H1 (cell line): Measurements from ENCODE around the gene CNIH3. TPM values are rescaled to one million over a fixed set of nuclear protein-coding genes. Genes with fewer than 3 reads are reported as not detected.

Experiments used
- CTCF ChIA-PET: fragments of 300-600 bp; sonication (Branson Sonifier 250); formaldehyde crosslinking; loops from one replicate; lab custom pipeline; 2021; ENCODE audit not compliant: partially characterized antibody; lab: Charles Lee
- POLR2A ChIA-PET: fragments of 300-600 bp; sonication (Branson Sonifier 250); formaldehyde crosslinking; loops from one replicate; lab custom pipeline; 2021; ENCODE audit warnings: inconsistent platforms; ENCODE audit not compliant: partially characterized antibody; lab: Charles Lee
- DNase-seq, 2 experiments: peaks; one replicate each; pipeline versions ENCODE4 v3.0.0 to v3.0.0-alpha.2; 2010 to 2022; ENCODE audit warnings: low spot score in 2 of 2, low read depth in 1 of 2, mixed read lengths in 1 of 2
- FAIRE-seq: peaks from 2 replicates; lab custom pipeline; 2011; peaks lifted over from hg19 to GRCh38; lab: Jason Lieb, UNC
- H2AFZ ChIP-seq: 2 replicates; pipeline ENCODE4 v1.8.1; 2012; ENCODE audit warnings: low read length, inconsistent platforms
- H2AK5ac ChIP-seq: 2 replicates; pipeline ENCODE4 v1.6.1; 2013; ENCODE audit warnings: low read depth, low read length
- H2BK120ac ChIP-seq: replicated peaks from 2 replicates; pipeline ENCODE3; 2013; ENCODE audit warnings: low read depth, low read length, inconsistent platforms
- H2BK12ac ChIP-seq: 2 replicates; pipeline ENCODE4 v1.6.1; 2013; ENCODE audit warnings: low read depth, low read length
- H2BK15ac ChIP-seq: 2 replicates; pipeline ENCODE4 v1.6.1; 2013; ENCODE audit warnings: low read length
- H2BK20ac ChIP-seq: 2 replicates; pipeline ENCODE4 v1.6.1; 2013; ENCODE audit warnings: low read length
- H2BK5ac ChIP-seq: 2 replicates; pipeline ENCODE4 v1.6.1; 2013; ENCODE audit warnings: low read depth, low read length
- H3K14ac ChIP-seq: 2 replicates; pipeline ENCODE4 v1.6.1; 2013; ENCODE audit warnings: inconsistent platforms; ENCODE audit not compliant: insufficient read length
- H3K18ac ChIP-seq: 2 replicates; pipeline ENCODE4 v1.6.1; 2013; ENCODE audit warnings: low read length; ENCODE audit errors: extremely low read depth
- H3K23ac ChIP-seq: 2 replicates; pipeline ENCODE4 v1.6.1; 2013; ENCODE audit warnings: inconsistent platforms; ENCODE audit not compliant: insufficient read length
- H3K23me2 ChIP-seq: 2 replicates; pipeline ENCODE4 v1.6.1; 2013; ENCODE audit warnings: low read depth, low read length
- H3K27ac ChIP-seq: 2 replicates; pipeline ENCODE4 v1.6.1; 2011; ENCODE audit warnings: low read depth, low read length, inconsistent platforms
- H3K27me3 ChIP-seq, 4 experiments: replicated peaks in 1 of 4; 1 replicate in 1 of 4; 2 replicates in 3 of 4; pipeline versions ENCODE4 v1.6.1 to v1.8.1; 2011 to 2013; ENCODE audit warnings: low read length in 3 of 4, mild to moderate bottlenecking in 3 of 4, inconsistent platforms in 2 of 4, mixed read lengths in 2 of 4, moderate library complexity in 1 of 4; ENCODE audit not compliant: control insufficient read depth in 3 of 4, insufficient read depth in 3 of 4; ENCODE audit errors: extremely low read depth in 1 of 4
- H3K36me3 ChIP-seq, 4 experiments: 2 replicates each; pipeline versions ENCODE4 v1.6.1 to v1.8.1; 2011 to 2013; ENCODE audit warnings: mild to moderate bottlenecking in 4 of 4, low read length in 3 of 4, moderate library complexity in 2 of 4, control low read depth in 1 of 4, inconsistent platforms in 1 of 4; ENCODE audit not compliant: insufficient read depth in 4 of 4, control insufficient read depth in 2 of 4
- H3K4ac ChIP-seq: replicated peaks from 2 replicates; pipeline ENCODE3; 2013; ENCODE audit warnings: low read length, low read depth, mixed read lengths, inconsistent platforms; ENCODE audit not compliant: insufficient read length
- H3K4me1 ChIP-seq, 4 experiments: replicated peaks in 1 of 4; 1 replicate in 1 of 4; 2 replicates in 3 of 4; pipeline versions ENCODE4 v1.6.1 to v1.8.1; 2011 to 2013; ENCODE audit warnings: low read length in 3 of 4, inconsistent platforms in 2 of 4, mixed read lengths in 1 of 4; ENCODE audit not compliant: insufficient read depth in 4 of 4, control insufficient read depth in 3 of 4
- H3K4me2 ChIP-seq, 2 experiments: 2 replicates each; pipeline versions ENCODE4 v1.6.1 to v1.8.1; 2011 to 2013; ENCODE audit warnings: low read depth in 2 of 2, low read length in 2 of 2, control low read depth in 1 of 2, inconsistent platforms in 1 of 2, mild to moderate bottlenecking in 1 of 2; ENCODE audit not compliant: insufficient read depth in 1 of 2
- H3K4me3 ChIP-seq, 4 experiments: fragments of 200-600, 300-600 bp in 1 of 4; sonication (generic), shearing (Covaris generic), sonication (Bioruptor Twin) in 1 of 4; 2 replicates each; pipeline versions ENCODE4 v1.5.1 to v1.8.1; 2011 to 2016; ENCODE audit warnings: low read length in 4 of 4, low read depth in 3 of 4, control low read depth in 2 of 4, inconsistent platforms in 2 of 4, mild to moderate bottlenecking in 2 of 4, mixed read lengths in 1 of 4, moderate library complexity in 1 of 4; ENCODE audit not compliant: insufficient read depth in 2 of 4; ENCODE audit errors: extremely low read depth in 1 of 4
- H3K56ac ChIP-seq: replicated peaks from 2 replicates; pipeline ENCODE3; 2013; ENCODE audit warnings: low read depth, mild to moderate bottlenecking, mixed read lengths, low read length, inconsistent platforms; ENCODE audit not compliant: insufficient read length
- H3K79me1 ChIP-seq: 2 replicates; pipeline ENCODE4 v1.6.1; 2013; ENCODE audit warnings: low read depth, low read length, control low read depth
- H3K79me2 ChIP-seq, 2 experiments: 2 replicates each; pipeline versions ENCODE4 v1.6.1 to v1.8.1; 2012 to 2013; ENCODE audit warnings: low read length in 2 of 2, mild to moderate bottlenecking in 2 of 2, inconsistent platforms in 1 of 2; ENCODE audit not compliant: insufficient read depth in 2 of 2, control insufficient read depth in 1 of 2
- H3K9ac ChIP-seq, 4 experiments: replicated peaks in 1 of 4; 1 replicate in 1 of 4; 2 replicates in 3 of 4; pipeline versions ENCODE4 v1.6.1 to v1.8.1; 2011 to 2013; ENCODE audit warnings: low read depth in 3 of 4, low read length in 3 of 4, control low read depth in 2 of 4, mild to moderate bottlenecking in 2 of 4, moderate library complexity in 2 of 4, inconsistent platforms in 1 of 4; ENCODE audit errors: extremely low read depth in 1 of 4
- H3K9me3 ChIP-seq, 2 experiments: 2 replicates each; pipeline versions ENCODE4 v1.6.1 to v1.8.1; 2012 to 2013; ENCODE audit warnings: mild to moderate bottlenecking in 2 of 2, moderate library complexity in 2 of 2, control low read depth in 1 of 2, inconsistent platforms in 1 of 2, low read depth in 1 of 2, low read length in 1 of 2, mixed read lengths in 1 of 2; ENCODE audit not compliant: insufficient read depth in 2 of 2
- H4K20me1 ChIP-seq, 2 experiments: replicated peaks in 1 of 2; 2 replicates each; pipeline versions ENCODE3 to v1.8.1; 2011 to 2013; ENCODE audit warnings: inconsistent platforms in 2 of 2, low read length in 2 of 2, mild to moderate bottlenecking in 1 of 2; ENCODE audit not compliant: insufficient read depth in 2 of 2, control insufficient read depth in 1 of 2
- H4K5ac ChIP-seq: 2 replicates; pipeline ENCODE4 v1.6.1; 2013; ENCODE audit warnings: low read length, low read depth, mixed read lengths, inconsistent platforms; ENCODE audit not compliant: insufficient read length
- H4K8ac ChIP-seq: 2 replicates; pipeline ENCODE4 v1.8.0; 2013; ENCODE audit warnings: mild to moderate bottlenecking, moderate library complexity, low read length, inconsistent platforms; ENCODE audit not compliant: insufficient read depth; ENCODE audit errors: extremely low read depth
- H4K91ac ChIP-seq: replicated peaks from 2 replicates; pipeline ENCODE3; 2013; ENCODE audit warnings: low read length, mixed read lengths, inconsistent platforms; ENCODE audit not compliant: insufficient read length
- BRCA1 ChIP-seq: IDR thresholded peaks from 2 replicates; pipeline ENCODE4 v1.6.1; 2012; ENCODE audit warnings: low read depth, low read length, improper control_type of control experiment
- CBX8 ChIP-seq: fragments of 300-800, 300-1000 bp; sonication (generic); IDR thresholded peaks from 2 replicates; pipeline ENCODE4 v1.7.1; 2016; ENCODE audit warnings: low read depth, low read length, borderline replicate concordance
- CHD2 ChIP-seq: IDR thresholded peaks from 2 replicates; pipeline ENCODE4 v1.6.1; 2012; ENCODE audit warnings: low read length, improper control_type of control experiment
- KDM1A ChIP-seq: fragments of 200-600, 300-600 bp; sonication (generic); IDR thresholded peaks from 2 replicates; pipeline ENCODE4 v1.7.1; 2016; ENCODE audit warnings: mild to moderate bottlenecking, low read length, borderline replicate concordance
- SAP30 ChIP-seq: fragments of 300-600 bp; sonication (generic); IDR thresholded peaks from 2 replicates; pipeline ENCODE4 v1.7.1; 2012; ENCODE audit warnings: low read length, moderate library complexity, mild to moderate bottlenecking, inconsistent platforms; ENCODE audit not compliant: insufficient read depth, insufficient replicate concordance
- SUZ12 ChIP-seq: fragments of 200-600 bp; sonication (generic); IDR thresholded peaks from 2 replicates; pipeline ENCODE4 v1.6.1; 2012; ENCODE audit warnings: mild to moderate bottlenecking, inconsistent platforms, low read length, moderate library complexity, mixed read lengths
- TAF7 ChIP-seq: optimal IDR thresholded peaks from 2 replicates; pipeline ENCODE3; 2011; ENCODE audit warnings: low read depth, mild to moderate bottlenecking, inconsistent platforms, low read length, moderate library complexity, borderline replicate concordance
- ZNF274 ChIP-seq: IDR thresholded peaks from 2 replicates; pipeline ENCODE4 v1.7.0; 2012; ENCODE audit warnings: low read length, borderline replicate concordance; ENCODE audit errors: extremely low read depth
- whole genome bisulfite sequencing, 2 experiments: shearing (Covaris generic) in 1 of 2; methylation state at CpG; one replicate each; pipeline versions ENCODE4 v1.1.6 to v1.1.7; 2013 to 2015; ENCODE audit warnings: low lambda C conversion rate in 2 of 2, mixed read lengths in 2 of 2, inconsistent platforms in 1 of 2, low coverage in 1 of 2, missing lambda C conversion rate in 1 of 2; ENCODE audit not compliant: insufficient replicate concordance in 2 of 2, insufficient coverage in 1 of 2, insufficient read length in 1 of 2; ENCODE audit errors: extremely low coverage in 1 of 2, missing lambda C conversion rate in 1 of 2; 5-methylcytosine and 5-hydroxymethylcytosine counted together
- polyA plus RNA-seq, 7 experiments: library from polyadenylated mRNA; depleted of rRNA in 3 of 7; stranded (reverse) in 5 of 7; unstranded in 2 of 7; fragments of >200 nt in 5 of 7; fragments of 200-250 nt in 2 of 7; gene quantifications; 1 replicate in 5 of 7; 2 replicates in 1 of 7; 4 replicates in 1 of 7; pipeline versions ENCODE4 v1.2.1 to v1.2.3, GENCODE V29; 2011 to 2013; ENCODE audit warnings: missing spikeins in 2 of 7, mixed read lengths in 2 of 7
- total RNA-seq: library from RNA; stranded (reverse); fragmentation: NEBNext Ultra II Directional; extraction: Animal tissue kit (Norgen Biotek cat#: 25700); gene quantifications from 2 replicates; pipeline ENCODE4 v1.2.1, GENCODE V29; 2021

The CNIH3 gene
- total and polyA plus RNA-seq, 2 of the 8 experiments (the other 6 are each of a cell fraction or from before 2014, with no cell fraction given) = 3.7 to 5.6 TPM

DNA sequence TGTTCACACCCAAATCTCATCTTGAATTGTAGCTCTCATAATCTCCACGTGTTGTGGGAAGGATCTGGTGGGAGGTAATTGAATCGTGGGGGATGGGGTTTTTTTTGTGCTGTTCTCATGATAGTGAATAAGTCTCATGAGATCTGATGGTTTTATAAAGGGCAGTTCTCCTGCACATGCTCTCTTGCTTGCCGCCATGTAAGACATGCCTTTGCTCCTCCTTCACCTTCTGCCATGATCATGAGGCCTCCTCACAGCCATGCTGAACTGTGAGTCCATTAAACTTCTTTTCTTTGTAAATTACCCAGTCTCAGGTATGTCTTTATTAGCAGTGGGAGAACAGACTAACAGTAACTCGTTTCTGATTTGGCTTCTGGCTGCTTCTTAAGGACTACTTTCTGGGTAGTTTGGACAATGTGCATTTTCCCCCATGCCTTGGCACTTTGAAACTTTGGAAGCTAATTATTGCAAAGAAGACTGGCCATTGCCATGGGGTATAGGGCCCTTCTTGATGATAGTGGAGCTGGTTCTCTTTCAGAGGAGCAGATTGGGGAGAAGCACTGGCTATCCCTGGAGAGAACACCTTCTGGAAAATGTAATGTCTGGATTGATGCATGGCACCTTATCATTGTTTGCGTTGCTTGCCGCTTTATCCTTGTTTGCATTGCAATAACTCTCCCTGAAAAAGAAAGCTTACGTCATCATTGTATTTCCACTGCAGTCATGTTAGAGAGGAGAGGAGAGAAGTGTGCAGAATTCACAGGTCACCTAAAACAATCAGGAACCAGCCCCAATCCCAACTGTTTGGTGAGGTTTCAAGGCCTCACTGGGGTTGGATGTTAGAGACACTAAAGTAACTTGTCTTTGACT, 5.9 kb downstream of the CNIH3 start:
- H3K23me2 ChIP-seq = peaks cover 8% of the 10 kb centered on the region
- ChIA-PET POLR2A (no interaction called here), CTCF (interaction anchor here (0.7 to 5.2 kb wide), 4 partner anchors 29 to 229 kb away, joined by 3 to 23 read pairs (median 4); no protein-coding TSS in a partner anchor)
- H2BK12ac ChIP-seq = no peak overlapping the region
- H3K23ac ChIP-seq = no peak overlapping the region
- no peak overlapping the region for H3K18ac ChIP-seq
- H2BK5ac ChIP-seq = no peak overlapping the region
- no peak overlapping the region for H3K9ac ChIP-seq
- H4K5ac ChIP-seq = no peak overlapping the region
- H3K4me2 ChIP-seq = no peak overlapping the region
- no peak overlapping the region for H3K56ac ChIP-seq
- no peak overlapping the region for H4K91ac ChIP-seq
- H3K36me3 ChIP-seq = no peaks in the 10 kb centered on the region
- H2AFZ ChIP-seq = no peak overlapping the region
- H3K27me3 ChIP-seq = peaks cover 20 to 34% (median 27%) of the 10 kb centered on the region in 4 experiments
- peaks cover 0 to 3% of the 10 kb centered on the region in 2 experiments for H4K20me1 ChIP-seq
- H3K27ac ChIP-seq = no peak overlapping the region
- H3K79me1 ChIP-seq = 0 out of 2 replicates have a peak, but pooled peaks cover 2% of the 10 kb centered on the region
- no peak overlapping the region for H2BK20ac ChIP-seq
- 88% methylated on average over 7 of the region's 7 CpGs; no CpG with 5 or more reads in 1 of the 2 experiments for WGBS, 2 experiments
- no peak overlapping the region for H4K8ac ChIP-seq
- no peak overlapping the region for H2BK15ac ChIP-seq
- no peak overlapping the region for H3K14ac ChIP-seq
- FAIRE-seq (no peak), DNase-seq (no peak)
- H3K4me3 ChIP-seq = no peak overlapping the region
- H3K4ac ChIP-seq = no peak overlapping the region
- H3K4me1 ChIP-seq = peaks cover 0 to 5% (median 4%) of the 10 kb centered on the region in 4 experiments; a peak in 3 of 7 replicates
- H2AK5ac ChIP-seq = no peak overlapping the region
- peaks cover 3 to 4% of the 10 kb centered on the region in 2 experiments; a peak in 3 of 4 replicates for H3K9me3 ChIP-seq
- no peaks in the 10 kb centered on the region for H3K79me2 ChIP-seq
- no peak overlapping the region for H2BK120ac ChIP-seq
- TF ChIP-seq CBX8 = no peak
- TF ChIP-seq CHD2 = no peak
- no peak for TF ChIP-seq KDM1A
- TF ChIP-seq ZNF274 = no peak
- TF ChIP-seq SAP30 = no peak
- TF ChIP-seq BRCA1 = no peak
- TF ChIP-seq SUZ12 = no peak
- no peak for TF ChIP-seq TAF7
